HEK293 (cell line): Measurements from ENCODE around the gene EYS.

ENCODE experiments used
- BCL11A ChIP-seq: fragments of 450-650 bp; formaldehyde crosslinking; IDR thresholded peaks from 2 replicates; pipeline ENCODE4 v1.5.1; 2016; ENCODE audit warnings: low read depth, missing biosample characterization, missing genetic modification characterization
- CTCF ChIP-seq: fragments of 450-650 bp; formaldehyde crosslinking; IDR thresholded peaks from 2 replicates; pipeline ENCODE4 v1.5.1; 2016; ENCODE audit warnings: missing biosample characterization, missing genetic modification characterization
- EGR2 ChIP-seq: fragments of 450-650 bp; formaldehyde crosslinking; IDR thresholded peaks from 2 replicates; pipeline ENCODE4 v1.5.1; 2016; ENCODE audit warnings: low read depth, missing biosample characterization, missing genetic modification characterization
- ZNF2 ChIP-seq: fragments of 450-650 bp; formaldehyde crosslinking; IDR thresholded peaks from 2 replicates; pipeline ENCODE4 v1.5.1; 2016; ENCODE audit warnings: missing biosample characterization, missing genetic modification characterization
- ZNF274 ChIP-seq, 2 experiments: fragments of 200-500 bp in 1 of 2; fragments of 450-650 bp in 1 of 2; sonication (Bioruptor generic) in 1 of 2; formaldehyde crosslinking in 1 of 2; IDR thresholded peaks; 2 replicates each; pipeline versions ENCODE4 v1.5.1 to v1.6.1; 2014 to 2016; ENCODE audit warnings: borderline replicate concordance in 1 of 2, inconsistent platforms in 1 of 2, low read length in 1 of 2, missing biosample characterization in 1 of 2, missing genetic modification characterization in 1 of 2

- TF ChIP-seq BCL11A (tag by site-specific recombination) (no peak), CTCF (tag by site-specific recombination) (no peak), EGR2 (tag by site-specific recombination) (no peak), ZNF274 (IDR thresholded peaks at IDR 0.05; ENCODE audit: low read length) (no peak), ZNF274 (tag by site-specific recombination; IDR thresholded peaks at IDR 0.05; ENCODE audit: borderline replicate concordance) (no peak), ZNF2 (tag by site-specific recombination) (no peak)
Measured at GRCh38 chr6:64908104-64908503, 798.9 kb downstream of the EYS start.
